GM10266 (cell line): ENCODE measurements around the gene PLXDC2.

Source experiments
- DNase-seq: peaks from one replicate; pipeline ENCODE4 v3.0.0; 2012; ENCODE audit errors: extremely low spot score
- TF ChIP-seq, protein P1 (sequence below): IDR thresholded peaks from 2 replicates; pipeline ENCODE4 v1.5.1; 2012; ENCODE audit warnings: mild to moderate bottlenecking, low read depth; ENCODE audit not compliant: control insufficient read depth, insufficient read depth; ENCODE audit errors: missing control alignments

The PLXDC2 gene

DNA sequence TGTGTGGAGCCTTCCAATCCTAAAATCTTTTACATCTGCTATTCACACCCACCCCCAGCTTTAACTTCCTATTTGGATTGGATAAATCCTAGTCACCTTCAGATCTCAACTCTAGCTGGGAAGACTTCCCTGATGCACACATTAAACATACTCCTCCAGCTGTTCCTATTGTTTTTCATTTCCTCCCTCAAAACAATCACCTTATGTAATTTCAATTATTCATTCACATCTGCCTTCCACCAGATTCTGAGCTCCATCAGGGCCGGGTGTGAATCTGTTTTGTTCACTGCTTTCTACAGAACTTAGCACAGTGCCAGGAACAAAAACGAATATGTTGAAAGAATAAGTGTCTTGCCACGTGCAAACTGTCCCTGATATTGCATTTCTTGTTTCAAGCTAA is 497.4 kb downstream of the PLXDC2 start:
- no peak for DNase-seq
- TF ChIP-seq, protein P1, sequence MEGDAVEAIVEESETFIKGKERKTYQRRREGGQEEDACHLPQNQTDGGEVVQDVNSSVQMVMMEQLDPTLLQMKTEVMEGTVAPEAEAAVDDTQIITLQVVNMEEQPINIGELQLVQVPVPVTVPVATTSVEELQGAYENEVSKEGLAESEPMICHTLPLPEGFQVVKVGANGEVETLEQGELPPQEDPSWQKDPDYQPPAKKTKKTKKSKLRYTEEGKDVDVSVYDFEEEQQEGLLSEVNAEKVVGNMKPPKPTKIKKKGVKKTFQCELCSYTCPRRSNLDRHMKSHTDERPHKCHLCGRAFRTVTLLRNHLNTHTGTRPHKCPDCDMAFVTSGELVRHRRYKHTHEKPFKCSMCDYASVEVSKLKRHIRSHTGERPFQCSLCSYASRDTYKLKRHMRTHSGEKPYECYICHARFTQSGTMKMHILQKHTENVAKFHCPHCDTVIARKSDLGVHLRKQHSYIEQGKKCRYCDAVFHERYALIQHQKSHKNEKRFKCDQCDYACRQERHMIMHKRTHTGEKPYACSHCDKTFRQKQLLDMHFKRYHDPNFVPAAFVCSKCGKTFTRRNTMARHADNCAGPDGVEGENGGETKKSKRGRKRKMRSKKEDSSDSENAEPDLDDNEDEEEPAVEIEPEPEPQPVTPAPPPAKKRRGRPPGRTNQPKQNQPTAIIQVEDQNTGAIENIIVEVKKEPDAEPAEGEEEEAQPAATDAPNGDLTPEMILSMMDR: no peak

DNA sequence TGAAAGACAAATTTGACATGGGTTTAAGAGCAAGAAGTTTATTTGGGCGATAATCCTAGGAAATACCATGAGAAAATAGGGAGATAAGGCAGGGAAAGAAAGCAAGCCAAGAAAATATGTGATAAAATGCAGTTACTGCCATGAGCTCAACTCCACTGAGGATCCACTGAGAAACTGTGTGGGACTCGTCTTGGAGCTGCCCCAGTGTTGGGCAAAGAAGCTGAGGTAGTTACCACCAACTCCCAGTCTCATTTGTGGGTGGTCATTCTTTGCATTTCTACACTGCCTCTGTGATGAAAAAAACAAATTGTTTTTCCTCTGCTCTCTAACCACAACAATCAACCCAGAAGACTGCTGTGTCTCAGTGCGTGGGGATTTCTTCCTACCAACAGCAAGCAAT is 498.2 kb downstream of the PLXDC2 start:
- no peak for DNase-seq
- TF ChIP-seq, protein P1: no peak

DNA sequence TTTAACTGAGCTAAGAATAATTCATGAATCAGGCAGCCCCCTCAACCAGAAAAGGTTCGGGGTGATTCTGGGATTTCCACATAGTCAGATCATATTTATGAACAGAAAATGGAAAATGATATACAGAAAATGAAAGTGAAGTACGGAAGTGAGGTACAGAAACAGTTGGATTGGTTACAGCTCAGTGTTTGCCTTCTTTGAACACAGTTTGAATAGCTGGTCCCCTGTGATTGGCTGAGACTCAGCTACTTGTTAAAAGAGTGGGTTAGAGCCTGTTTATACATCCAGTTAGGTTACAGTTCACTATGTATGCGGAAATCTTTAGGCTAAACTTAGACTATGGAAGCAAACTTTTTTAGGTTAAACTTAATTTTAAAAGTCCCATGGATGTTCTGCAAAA is 511.7 kb downstream of the PLXDC2 start:
- TF ChIP-seq, protein P1: no peak
- DNase-seq: no peak

DNA sequence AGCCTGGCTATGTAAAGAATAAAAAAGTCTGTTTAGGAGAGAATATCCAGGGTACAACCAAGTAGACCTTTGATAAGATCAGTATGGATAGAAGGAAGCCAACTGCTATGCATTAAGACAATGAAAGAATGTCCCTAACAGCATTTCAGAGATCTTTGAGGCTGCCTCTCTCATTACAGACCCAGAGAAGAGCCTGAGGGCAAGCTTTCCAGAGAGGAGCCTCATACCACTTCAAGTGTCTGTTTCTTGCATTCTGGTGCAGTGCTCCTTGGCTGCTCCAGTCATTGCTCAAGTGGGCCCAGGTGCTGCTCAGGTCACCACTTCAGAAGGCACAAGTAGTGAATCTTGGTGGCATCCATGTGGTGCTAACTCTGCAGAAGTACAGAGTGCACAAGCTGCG is 514.0 kb downstream of the PLXDC2 start:
- DNase-seq: no peak
- TF ChIP-seq, protein P1: no peak

DNA sequence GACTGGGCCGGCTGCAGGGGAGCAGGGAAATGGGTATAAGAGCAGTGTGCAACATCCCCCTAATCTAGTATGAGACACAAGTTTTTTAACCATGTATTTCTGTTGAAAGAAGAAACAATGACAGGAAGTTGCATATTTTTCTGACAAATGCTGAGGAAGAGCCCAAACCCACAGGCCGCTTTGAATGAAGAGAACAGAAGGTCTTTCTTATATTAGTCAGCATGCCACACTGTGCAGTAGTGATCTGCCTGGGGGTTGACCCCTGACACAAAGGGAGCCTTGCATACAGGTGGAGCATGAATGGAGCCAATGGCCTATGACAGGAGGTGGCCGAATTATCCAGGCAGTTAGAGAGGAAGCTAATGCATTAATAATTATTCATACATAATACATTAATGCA is 518.3 kb downstream of the PLXDC2 start:
- no peak for DNase-seq
- TF ChIP-seq, protein P1: no peak
